ENCODE data around the gene SKP1.

DNA sequence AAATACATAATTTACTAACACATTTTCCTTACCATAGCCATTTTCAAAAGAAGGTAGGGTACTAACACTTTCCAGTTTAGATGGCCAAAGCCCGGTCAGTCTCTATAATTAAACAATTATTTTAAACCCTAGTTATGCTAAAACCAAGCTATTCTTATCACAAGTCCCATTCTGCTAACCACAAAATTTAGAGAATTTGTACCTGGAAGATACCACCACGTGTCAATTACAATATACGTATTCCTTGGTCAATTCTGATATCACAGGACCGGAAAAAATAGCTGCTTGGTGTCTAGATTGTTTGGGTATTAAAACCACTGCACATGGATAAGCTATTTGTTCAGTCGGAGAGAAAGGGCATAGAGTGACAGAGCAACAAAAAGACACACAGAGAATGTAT, 18.9 kb upstream of the SKP1 start:
- TF ChIP-seq, protein P1, sequence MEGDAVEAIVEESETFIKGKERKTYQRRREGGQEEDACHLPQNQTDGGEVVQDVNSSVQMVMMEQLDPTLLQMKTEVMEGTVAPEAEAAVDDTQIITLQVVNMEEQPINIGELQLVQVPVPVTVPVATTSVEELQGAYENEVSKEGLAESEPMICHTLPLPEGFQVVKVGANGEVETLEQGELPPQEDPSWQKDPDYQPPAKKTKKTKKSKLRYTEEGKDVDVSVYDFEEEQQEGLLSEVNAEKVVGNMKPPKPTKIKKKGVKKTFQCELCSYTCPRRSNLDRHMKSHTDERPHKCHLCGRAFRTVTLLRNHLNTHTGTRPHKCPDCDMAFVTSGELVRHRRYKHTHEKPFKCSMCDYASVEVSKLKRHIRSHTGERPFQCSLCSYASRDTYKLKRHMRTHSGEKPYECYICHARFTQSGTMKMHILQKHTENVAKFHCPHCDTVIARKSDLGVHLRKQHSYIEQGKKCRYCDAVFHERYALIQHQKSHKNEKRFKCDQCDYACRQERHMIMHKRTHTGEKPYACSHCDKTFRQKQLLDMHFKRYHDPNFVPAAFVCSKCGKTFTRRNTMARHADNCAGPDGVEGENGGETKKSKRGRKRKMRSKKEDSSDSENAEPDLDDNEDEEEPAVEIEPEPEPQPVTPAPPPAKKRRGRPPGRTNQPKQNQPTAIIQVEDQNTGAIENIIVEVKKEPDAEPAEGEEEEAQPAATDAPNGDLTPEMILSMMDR (IDR thresholded peaks at IDR 0.05) = no peak
- no peak for TF ChIP-seq POLR2A (IDR thresholded peaks at IDR 0.05)
